NCI-H2227 (cell line): ENCODE data around the gene RBBP6.
A peak's percentile ranks its signal among the peaks of the same experiment; 100 is the strongest.

Experiments used
- DNase-seq: peaks from one replicate; lab custom pipeline; 2025; ENCODE audit not compliant: unreplicated experiment; lab: John Stamatoyannopoulos, UW

Gene RBBP6

DNA sequence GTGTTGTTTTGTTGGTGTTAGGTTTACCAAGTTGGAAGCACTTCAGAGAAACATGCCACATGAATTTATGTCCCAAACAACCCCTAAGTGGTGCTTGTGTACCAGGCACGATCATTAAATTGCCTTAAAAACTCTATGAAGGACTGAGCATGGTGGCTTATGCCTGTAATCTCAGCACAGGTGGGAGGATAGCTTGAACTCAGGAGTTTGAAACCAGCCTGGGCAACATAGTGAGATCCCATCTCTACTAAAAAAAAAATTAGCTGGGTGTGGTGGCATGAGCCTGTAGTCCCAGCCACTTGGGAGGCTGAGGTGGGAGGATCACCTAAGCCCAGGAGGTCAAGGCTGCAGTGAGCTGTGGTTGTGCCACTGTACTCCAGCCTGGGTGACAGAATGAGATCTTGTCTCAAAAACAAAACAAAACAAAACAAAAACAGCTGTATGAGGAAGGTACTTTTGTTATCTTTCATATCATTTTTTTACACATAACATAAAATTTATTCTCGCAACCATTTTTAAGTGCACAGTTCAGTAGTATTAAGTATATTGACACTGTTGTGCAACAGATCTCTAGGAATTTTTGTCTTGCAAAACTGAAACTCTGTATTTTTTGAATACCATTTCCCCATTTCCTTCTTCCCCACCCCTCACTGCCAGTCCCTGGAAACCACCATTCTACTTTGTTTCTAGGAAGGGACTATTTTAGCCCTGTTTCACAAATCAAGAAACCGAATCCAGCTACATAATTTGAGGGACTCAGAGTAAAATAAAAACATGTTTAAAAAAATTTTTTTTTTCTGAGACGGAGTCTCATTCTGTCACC lies 14.3 kb upstream of the RBBP6 start:
- DNase-seq: no peak

DNA sequence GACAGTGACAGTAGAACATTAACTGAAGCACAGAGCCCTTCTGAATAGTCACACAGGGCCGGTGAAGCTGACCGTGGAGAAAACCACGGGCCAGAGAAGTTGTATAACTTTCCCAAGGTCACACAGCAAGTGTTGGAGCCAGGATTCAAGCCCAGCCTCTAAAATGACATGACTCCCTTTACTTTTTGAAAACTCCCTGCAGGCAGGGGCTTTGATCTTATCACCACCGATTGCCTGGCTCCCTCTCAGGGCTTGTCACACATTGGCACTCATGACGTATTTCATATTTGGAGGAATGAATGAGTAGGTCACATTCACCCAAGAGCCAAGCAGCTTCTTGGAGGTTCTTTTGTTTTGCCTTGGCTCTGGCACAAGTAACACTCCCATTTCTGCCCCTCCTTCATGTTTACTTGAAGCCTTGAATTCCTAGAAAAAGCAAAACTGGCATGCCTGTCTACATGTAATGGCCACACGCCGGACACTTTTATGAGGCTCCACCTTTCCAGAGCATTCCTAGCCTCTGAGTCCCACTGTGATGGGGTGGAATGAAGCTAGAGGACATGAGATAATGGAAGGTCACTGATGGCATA lies 13.3 kb upstream of the RBBP6 start:
- no peak for DNase-seq

DNA sequence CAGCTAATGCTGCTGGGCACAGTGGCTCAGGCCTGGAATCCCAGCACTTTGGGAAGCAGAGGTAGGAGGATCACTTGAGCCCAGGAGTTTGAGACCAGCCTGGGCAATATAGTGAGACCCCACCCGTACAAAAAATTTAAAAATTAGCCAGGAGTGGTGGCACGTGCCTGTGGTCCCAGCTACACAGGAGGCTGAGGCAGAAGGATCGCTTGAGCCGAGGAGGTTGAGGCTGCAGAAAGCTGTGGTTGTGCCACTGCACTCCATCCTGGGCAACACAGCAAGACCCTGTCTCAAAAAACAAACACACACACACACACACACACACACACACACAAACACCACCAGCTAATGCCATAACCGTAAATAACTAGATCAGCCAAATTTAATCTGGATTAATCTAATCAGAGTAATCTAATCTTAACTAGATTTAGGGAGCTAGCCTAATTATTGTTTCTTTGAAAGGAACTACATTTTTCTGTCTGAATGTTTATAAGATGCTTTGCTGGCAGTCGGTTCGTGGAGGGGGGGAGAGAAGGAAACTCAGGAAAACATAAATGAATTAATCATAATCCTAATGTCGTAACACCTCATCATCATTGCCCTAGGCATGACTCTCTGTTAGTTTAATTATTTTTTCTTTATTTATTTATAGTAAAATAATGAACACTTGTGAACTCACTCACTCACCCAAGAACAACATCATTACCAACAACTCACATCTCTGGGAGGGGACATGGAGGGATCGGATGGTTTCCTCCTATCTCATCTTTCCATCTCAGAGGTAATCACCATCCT lies 12.5 kb upstream of the RBBP6 start:
- no peak for DNase-seq

DNA sequence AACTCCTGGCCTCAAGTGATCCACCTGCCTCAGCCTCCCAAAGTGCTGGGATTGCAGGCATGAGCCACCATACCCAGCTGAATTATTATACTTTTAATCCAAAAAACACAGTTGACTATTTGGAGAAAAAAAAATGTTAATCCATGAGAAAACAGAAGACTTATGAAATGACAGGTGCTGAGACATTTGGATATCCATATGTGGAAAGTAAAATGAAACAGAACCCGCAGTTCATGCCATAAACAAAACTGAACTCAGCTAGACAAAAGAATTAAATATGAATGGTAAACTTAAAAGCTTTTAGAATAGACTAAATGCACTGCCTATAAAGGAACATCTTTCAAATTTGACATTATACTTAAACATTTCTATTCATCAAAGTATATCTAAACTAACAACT lies 8.2 kb upstream of the RBBP6 start:
- no peak for DNase-seq

DNA sequence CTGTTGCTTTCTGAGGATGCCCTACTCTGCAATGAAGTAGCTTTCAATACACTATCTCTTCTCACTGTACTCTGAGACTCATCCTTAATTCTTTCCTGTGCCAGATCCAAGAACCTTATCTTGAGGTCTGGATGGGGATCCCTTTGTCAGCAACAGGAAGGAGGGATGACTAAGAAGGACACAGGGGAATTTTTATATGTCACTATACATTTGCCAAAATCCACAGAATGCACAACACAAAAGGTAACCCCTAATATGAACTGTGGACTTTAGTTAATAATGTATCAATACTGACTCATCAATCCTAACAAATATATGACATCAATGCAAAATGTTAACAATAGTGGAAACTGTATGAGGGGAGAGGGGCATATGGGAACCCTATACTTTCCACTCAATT lies 4.7 kb upstream of the RBBP6 start:
- DNase-seq: no peak

DNA sequence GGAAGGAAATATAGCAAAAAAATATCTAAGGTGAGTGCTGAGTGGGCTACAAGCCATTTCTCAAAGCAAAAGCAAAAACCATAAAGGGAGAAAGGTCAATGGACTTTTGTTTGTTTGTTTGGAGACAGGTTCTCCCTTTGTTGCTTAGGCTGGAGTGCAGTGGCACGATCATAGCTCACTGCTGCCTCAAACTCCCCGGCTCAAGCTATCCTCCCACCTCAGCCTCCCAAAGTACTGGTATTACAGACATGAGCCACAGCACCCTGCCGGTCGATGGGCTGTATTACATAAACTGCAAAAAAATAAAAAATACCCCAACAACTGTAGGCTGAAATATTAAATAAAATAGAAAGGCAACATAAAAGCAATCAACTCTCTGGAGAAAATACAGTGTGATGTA lies 3.5 kb upstream of the RBBP6 start:
- no peak for DNase-seq

DNA sequence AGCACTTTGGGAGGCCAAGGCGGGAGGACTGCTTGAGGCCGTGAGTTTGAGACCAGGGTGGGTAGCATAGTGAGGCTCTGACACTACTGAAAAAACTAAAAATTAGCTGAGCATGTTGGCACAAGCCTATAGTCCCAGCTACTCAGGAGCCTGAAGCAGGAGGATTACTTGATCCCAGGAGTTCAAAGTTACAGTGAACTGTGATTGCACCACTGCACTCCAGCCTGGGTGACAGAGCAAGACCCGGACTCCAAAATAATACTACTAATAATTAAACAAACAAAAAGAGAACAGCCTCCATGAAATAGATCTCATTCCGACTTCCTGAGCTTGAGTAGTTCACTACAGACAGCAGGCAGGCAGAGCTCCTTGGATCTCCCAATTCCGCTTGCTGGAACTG lies 2.7 kb upstream of the RBBP6 start:
- no peak for DNase-seq

DNA sequence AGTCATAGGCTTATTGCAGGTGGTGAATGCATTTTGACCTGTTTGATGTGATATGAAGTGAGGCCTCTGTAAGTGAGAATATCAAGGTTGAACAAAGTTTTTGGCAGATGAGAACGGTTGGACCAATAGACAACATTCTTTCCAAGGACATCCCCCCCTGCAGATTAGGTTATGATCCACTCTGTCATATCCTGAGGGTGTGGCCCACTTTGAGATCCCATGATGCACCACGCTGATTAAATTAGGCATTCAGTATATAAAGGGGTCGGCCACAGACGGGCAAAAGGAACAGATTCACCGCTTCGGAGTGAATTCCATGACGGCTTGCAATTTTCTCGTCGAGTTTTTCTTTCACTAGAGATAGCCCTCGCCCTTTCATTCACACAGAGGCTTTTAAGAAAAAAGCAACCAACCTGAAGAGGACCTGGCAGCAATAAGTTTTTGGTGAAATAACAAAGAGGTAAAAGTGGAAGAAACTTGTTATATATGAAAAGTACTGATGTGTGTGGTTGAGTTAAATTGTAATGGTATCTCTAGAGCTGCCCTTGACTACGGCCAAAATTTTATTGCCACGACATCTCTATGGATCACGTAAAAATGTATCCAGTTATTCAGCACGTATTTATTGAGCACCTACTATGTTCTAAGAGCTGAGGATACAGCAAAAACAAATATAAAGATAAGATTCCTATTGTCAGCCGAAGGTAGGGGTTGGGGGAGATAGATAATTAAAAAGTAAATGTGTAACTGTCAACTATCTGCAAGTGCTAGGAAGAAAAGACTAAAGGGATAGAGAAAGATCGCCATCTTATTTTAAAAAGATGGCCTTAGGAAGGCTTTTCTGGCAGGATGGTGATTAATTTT lies 1.7 kb upstream of the RBBP6 start:
- peak; percentile 59 for DNase-seq

DNA sequence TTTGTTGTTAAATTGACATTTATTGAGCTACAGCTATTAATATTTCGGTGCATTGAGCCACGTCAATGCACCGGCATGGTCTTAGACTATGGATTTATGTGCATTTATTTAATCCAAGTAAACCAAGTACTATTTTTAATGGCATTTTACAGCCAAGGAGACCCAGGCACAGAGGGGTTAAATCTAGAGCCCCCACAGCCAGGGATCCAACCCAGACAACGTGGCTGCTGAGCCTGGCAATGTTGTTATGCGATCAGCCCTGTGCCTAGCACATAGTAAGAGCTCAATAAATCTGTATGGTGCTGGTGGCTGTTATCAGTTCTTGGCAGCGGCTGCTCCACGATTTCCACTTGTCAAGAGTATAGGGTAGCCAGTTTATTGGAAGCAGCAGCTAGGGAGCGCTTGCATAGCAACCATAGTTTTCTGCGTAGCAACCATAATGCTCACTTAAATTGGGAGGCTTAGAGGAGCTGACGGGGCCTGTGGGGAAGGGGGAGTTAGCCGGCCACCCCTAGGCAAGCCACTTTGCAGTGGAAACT lies 541 bp upstream of the RBBP6 start:
- DNase-seq: peak; percentile 92

DNA sequence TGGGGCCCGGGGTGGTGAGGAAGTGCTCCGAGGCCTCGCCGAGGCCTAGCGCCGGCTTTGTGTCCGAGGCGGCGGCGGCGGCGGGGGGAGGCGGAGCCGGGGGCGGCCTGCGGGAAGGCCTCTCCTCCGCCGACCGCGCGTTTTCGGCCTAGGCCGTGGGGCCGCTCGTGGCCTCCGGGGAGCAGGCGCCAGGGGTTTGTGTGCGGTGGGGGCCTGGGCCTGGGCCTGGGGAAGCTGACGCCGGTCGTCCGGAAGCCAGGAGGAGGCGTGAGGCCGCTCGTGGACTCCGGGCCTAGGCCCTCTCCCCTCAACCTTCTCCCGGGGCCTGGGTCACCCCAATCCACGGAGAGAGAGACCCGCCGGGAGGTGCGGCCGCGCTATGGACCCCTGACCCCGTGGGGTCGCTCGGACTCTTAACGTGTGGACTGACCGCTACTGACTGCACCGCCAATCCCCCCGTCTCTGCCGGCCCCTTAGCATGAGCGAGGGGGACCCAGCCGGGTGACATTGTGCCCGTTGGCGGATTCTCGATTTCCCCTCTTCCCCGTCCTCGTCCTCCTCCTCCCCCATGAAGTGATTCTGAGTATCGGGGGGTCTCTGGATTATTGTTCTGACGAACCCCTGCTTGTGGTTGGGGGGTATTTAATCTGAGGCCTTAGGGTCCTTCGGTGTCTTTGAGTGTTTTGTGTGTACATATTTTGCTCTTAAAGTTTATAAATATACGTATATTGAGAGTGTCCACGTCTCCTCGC lies 660 bp downstream of the RBBP6 start:
- DNase-seq: peak; percentile 77

DNA sequence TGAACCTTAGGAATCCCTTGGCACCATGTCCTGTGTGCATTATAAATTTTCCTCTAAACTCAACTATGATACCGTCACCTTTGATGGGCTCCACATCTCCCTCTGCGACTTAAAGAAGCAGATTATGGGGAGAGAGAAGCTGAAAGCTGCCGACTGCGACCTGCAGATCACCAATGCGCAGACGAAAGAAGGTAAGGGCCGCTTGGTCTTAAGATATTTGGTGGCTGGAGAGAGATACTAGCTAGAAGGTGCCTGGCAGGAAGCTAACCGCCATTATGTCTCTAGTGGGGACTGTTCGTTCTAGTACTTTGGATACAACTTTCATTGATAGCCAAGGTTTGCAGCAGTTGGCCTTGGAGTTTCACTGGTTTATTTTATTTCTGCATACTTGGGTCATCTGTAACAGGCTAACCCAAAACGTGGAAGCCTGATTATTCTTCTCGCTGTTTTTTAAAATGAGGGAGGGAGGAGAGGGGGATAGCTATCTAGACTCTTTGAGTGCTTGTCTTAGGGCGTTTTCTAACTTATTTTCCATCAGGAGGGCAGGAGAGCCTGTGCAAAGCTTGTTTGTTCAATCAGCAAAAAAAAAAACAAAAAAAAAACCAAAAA lies 1.3 kb downstream of the RBBP6 start:
- DNase-seq: peak; percentile 9

DNA sequence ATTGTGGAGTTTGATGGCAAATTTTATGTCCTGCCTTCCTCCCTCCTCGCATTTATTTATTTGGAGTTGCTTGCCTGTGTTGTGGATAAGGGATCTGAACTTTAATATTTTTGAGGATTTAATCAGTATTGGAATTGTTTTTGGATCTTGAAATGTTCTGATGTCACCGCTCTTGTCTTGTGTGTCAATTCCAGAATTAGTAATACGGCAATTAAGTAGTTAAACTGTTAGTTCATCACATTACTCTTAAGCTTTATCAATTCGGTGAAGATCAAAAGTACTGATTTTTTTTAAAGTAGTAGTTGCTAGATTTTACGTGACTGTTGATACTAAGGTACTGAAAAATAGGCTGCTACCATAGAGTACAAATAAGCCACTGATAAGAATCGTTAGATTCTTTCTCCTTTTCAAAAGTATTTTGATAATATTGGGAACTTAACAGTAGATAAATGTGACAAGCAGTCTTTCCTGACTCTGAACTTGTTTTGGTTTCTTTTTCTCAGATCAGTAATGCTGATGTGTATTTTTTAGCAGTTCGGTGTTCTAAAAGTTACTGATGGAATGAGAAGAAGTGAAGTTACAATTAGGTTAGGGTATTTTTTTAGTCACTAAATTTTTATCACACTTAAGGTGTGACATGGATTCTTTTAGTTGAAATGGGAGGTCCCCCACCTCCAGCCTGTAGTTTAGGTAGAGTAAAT lies 2.0 kb downstream of the RBBP6 start:
- no peak for DNase-seq

DNA sequence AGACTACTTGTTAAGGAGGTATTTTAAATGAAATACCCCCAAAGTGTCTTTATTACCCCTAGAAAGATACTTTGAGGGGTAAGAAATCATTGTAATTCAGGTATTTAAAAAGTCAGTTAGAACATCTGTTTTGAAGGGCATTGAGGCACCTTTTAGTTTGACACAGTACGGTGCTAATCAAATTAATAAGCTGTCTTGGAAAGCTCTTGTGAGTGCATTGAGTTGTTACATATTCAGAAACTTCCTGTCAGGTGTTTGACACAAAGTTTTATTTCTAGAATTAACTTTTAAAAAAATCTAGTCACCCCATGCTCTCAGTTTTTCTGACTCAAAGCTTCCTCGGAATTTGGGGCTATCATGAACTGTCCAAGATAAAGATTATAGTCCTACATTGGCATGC lies 4.6 kb downstream of the RBBP6 start:
- no peak for DNase-seq

DNA sequence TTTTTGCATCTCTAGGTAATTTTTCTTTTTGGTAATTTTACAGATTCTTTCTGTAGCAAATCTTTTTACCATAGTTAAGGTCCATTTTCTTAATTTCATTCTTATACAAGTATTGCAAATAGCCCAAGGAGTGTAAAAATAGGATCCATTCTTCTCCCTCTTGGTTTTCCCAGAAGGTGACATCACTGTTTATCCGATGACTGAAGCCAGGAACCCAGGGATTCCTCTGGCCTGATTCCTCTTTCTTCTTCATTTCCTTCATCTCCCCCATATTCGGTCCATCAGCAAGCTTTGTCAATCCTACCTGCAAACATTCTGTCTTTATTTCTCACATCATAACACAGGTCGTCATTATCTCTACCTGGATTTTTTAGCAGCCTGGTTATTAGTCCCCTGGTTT lies 5.3 kb downstream of the RBBP6 start:
- DNase-seq: no peak

DNA sequence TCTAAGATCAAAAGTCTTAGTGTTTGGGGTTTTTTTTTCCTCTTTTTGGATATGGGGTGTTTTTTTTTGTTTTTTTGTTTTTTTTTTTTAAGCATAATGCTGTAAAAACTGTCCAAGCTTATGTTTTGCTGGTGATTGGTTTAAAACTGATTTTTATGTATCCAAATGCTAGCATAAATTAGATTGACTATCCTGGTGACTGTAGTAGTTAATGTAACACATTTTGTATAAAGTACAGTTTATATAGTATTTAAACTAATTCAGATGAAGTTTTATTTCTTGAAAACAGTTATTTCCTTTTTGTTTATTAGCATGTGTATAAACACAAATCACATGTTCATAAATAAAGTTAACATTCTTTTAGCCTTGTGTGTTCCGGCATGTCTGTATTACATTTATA lies 10.9 kb downstream of the RBBP6 start:
- DNase-seq: no peak

DNA sequence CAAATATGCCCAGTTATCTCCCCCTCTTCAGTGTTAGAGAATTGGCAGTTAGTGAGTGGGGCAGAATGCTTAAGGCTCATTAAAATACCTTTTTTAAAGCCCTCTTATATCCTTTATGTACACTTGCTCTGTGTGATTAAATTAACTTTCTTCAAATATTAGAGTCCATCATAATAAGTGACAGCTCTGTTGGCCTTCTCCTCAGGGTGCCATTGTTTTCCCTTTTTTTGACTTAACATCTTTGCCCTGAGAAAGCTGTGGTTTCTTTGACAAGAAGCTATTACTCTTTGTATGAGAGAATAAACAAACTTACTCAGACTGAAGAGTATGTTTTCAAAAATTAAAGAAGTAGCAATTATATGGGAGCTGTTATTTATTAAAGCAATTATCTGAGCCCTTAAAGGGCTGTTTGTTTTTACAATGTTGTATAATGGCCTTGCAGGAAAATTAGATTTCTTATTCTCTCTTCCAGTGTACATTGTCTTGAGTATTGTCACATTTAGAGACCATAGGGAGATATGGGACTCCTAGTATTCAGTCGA lies 13.4 kb downstream of the RBBP6 start:
- DNase-seq: peak; percentile 35

DNA sequence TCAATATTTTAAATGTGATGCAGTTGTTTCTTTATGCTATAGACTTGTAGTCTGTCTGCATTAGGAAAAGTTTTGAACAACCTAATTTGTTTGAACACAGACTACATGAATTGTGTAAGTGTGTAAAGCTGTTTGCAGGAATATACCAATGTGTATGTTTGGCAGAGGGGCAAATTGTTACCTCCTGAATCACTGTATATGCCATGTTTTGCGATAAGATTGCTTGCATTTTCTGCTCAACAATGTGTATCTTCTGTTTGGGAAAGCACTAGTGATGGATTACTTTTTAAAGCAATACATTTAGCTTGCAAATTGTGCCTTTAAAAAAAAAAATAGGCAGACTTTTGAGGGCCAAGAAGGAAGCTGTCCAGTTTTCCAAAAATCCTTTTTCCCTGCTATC lies 14.6 kb downstream of the RBBP6 start:
- DNase-seq: no peak

DNA sequence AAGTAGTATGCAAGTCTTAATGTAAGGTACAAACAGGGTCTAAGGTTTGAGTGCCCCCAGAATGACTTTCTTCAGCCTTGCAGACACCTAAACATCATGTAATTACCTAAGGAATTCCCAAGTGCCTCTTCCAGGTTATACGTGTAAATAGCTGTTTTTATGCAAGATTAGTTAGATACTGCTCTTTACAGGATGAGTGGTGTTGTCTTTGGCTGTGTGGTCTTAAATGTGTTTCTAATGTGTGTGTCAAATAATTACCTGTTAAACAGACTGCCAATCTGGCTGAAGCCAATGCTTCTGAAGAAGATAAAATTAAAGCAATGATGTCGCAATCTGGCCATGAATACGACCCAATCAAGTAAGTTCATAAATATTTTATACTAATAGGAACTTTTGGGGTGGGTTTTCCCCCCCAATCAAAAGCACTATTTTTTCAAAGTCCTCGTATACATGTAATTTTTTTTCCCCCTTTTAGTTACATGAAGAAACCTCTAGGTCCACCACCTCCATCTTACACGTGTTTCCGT lies 16.0 kb downstream of the RBBP6 start:
- DNase-seq: no peak

DNA sequence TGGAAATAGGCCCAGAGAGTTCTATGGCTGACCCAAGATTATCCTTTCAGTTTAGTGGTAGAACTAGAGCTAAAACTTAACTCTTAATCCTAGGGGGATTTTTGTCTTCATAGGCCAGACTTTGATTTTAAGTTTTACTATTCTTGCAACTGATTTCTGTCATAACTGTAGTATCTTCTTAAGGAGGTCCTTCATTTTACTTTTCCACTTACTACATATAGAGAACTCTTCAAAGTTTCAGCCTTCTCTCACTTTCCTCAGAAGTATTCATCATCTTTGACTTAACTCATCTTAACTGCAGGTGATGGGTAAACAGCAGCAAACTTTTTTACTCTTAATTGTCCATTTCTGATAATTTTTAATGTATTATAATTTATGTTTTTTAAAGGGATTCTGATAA lies 23.4 kb downstream of the RBBP6 start:
- DNase-seq: no peak
